Activated CD4-positive, alpha-beta memory T cell treated with anti-CD3 and anti-CD28 coated beads for 36 hours (primary cell): ENCODE results near the gene R3HDM4. TPM values are rescaled to one million over a fixed set of nuclear protein-coding genes. Genes with fewer than 3 reads are reported as not detected.
"Not testable (repeated sequence)": the region's sequence is repeated elsewhere in the genome, so short reads cannot be mapped to it uniquely, and the experiment has no call there.

Source experiments
- CTCF ChIA-PET: fragments of 350-600 bp; sonication (Branson Sonifier 250); formaldehyde crosslinking; loops from one replicate; lab custom pipeline; 2021; ENCODE audit warnings: antibody characterized with exemption, inconsistent platforms; lab: Charles Lee
- POLR2A ChIA-PET: fragments of 350-600 bp; sonication (Branson Sonifier 250); formaldehyde crosslinking; loops from one replicate; lab custom pipeline; 2021; ENCODE audit warnings: antibody characterized with exemption; lab: Charles Lee
- DNase-seq: peaks from one replicate; pipeline ENCODE4 v3.0.0-alpha.2; 2020
- H3K27ac Mint-ChIP-seq: one replicate; pipeline ENCODE4 v1.8.0; 2021; ENCODE audit warnings: mixed read lengths
- H3K27me3 Mint-ChIP-seq: one replicate; pipeline ENCODE4 v1.8.0; 2021; ENCODE audit warnings: mixed read lengths
- H3K36me3 Mint-ChIP-seq: one replicate; pipeline ENCODE4 v1.8.0; 2021; ENCODE audit warnings: mixed read lengths
- H3K4me1 Mint-ChIP-seq: one replicate; pipeline ENCODE4 v1.8.0; 2021; ENCODE audit warnings: low read depth, mixed read lengths
- H3K4me3 Mint-ChIP-seq: one replicate; pipeline ENCODE4 v1.8.0; 2021; ENCODE audit warnings: mild to moderate bottlenecking, mixed read lengths
- H3K9me3 Mint-ChIP-seq: one replicate; pipeline ENCODE4 v1.8.0; 2021; ENCODE audit warnings: mixed read lengths
- intact Hi-C: fragments of 100-400 bp; cut with micrococcal nuclease; formaldehyde crosslinking; loops from one replicate; pipeline ENCODE4 v1.15.1; 2023
- total RNA-seq, 2 experiments: library from RNA; stranded (reverse); gene quantifications; one replicate each; pipeline ENCODE4 v1.2.3, GENCODE V29; 2021

Gene R3HDM4
- total RNA-seq, 2 experiments from 2014 or later, result 80.4 to 81.4 TPM

DNA sequence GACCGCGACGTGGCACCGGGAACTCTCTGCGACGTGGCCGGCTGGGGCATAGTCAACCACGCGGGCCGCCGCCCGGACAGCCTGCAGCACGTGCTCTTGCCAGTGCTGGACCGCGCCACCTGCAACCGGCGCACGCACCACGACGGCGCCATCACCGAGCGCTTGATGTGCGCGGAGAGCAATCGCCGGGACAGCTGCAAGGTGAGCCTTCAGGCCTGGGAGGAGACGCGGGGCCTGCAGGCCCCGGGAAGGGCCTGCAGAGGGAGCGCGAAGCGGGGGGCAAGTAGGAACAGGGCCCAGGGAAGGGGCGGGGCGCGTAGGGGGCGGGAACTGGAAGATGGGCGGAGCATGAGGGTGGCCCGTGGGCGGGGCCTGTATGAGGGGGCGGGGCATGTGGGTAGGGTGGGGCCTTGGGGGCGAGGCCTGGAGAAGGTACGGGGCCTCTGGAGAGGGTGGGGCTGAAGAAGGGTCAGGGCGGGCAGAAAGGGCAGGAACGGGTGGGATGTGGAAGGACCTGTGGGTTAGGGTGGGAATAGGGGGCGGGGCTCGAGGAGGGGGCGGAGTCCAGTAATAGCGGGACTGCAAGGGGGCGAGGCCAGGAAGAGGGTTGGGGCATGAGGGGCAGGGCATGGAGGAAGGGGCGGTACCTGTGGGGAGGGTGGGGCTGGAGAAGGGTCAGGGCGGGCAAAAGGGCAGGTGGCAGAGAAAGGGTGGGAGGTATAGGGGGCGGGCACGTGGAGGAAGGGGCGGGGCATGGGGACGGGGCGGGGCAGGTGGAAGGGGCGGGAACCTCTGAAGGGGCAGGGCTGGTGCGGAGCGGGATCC, 51.1 kb downstream of the R3HDM4 start:
- intact Hi-C loops, result loop anchor here (1.0 to 5.0 kb wide), 4 partner anchors 58 to 120 kb away; partner anchors contain the start of genes PTBP1 and WDR18
- H3K27me3 Mint-ChIP-seq, result peaks cover 8% of the 10 kb centered on the region
- no peak overlapping the region for H3K27ac Mint-ChIP-seq
- H3K36me3 Mint-ChIP-seq, result no peaks in the 10 kb centered on the region
- H3K4me3 Mint-ChIP-seq, result no peak overlapping the region
- H3K4me1 Mint-ChIP-seq, result peaks cover 14% of the 10 kb centered on the region
- no peaks in the 10 kb centered on the region for H3K9me3 Mint-ChIP-seq
- ChIA-PET POLR2A (no interaction called here), CTCF (interaction anchor here (3.4 kb wide), 1 partner anchor 58 kb away, joined by 33 read pairs; no protein-coding TSS in a partner anchor)
- peak; percentile 84 for DNase-seq

- CTCF ChIA-PET, result interaction anchor here (1.4 kb wide), 1 partner anchor 122 kb away, joined by 4 read pairs; the partner anchor contains the start of gene WDR18
- POLR2A ChIA-PET, result no interaction called here
- peaks cover 8% of the 10 kb centered on the region for H3K27me3 Mint-ChIP-seq
- no peak overlapping the region for H3K27ac Mint-ChIP-seq
- DNase-seq, result no peak
- H3K36me3 Mint-ChIP-seq, result no peaks in the 10 kb centered on the region
- peaks cover 14% of the 10 kb centered on the region for H3K4me1 Mint-ChIP-seq
- H3K9me3 Mint-ChIP-seq, result no peaks in the 10 kb centered on the region
- no peak overlapping the region for H3K4me3 Mint-ChIP-seq
- intact Hi-C loops, result loop anchor here (5.0 kb wide), 1 partner anchor 121 kb away; the partner anchor contains the start of gene WDR18
These were observed 51.8 kb downstream of the R3HDM4 start for GRCh38 chr19:861141-861755.

DNA sequence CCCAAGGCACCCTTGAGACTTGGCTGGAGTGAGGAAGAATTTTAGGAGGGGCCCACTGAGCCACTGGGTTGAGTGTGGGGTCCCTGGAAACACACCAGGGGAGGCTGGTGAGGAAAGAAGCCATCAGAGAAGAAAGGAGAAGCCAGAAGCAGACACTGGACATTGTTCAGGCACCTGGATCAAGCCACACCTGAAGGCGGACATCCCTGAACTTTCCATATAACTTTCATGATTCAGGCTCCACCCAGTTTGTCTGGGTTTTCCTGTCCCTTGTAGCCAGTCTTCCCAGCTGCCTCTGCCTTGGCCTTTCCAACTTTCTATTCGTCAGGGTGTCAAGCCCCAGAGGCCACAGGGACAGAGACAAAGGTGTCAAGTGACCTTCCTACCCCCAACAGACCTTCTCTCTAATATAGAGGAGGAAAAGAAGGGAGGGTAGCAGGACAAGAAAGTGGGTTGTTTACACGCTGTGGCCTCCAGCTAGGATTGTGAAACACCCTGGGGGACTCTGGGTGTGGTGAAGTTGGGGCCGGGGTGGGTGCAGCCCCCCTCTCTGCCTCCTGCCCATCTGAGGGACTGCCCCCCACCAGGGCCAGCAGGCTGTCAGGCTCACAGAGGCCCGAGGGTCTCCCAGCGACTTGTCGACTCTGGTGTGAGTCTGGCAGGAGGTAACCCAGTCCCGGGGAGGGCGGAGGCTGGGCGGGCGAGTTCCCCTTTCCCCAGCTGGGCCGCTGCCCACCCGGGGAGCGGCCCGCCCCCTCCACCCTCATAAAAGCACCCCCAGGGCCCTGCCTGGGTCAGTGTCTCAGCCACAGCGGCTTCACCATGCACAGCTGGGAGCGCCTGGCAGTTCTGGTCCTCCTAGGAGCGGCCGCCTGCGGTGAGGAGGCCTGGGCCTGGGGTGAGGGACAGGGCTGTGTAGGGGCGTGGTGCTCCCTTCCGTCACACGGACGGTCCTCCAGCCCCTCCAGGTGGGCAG, 53.9 kb downstream of the R3HDM4 start, which contains the start of gene CFD:
Gene CFD (plus strand): TSS at position 797 of the 976 bp plus-strand sequence. CDS start 26 bp downstream, at position 823.
- DNase-seq, result no peak
- ChIA-PET POLR2A (no interaction called here), CTCF (interaction anchor here (0.6 to 2.0 kb wide), 6 partner anchors 62 to 160 kb away, joined by 3 to 10 read pairs (median 4); partner anchors contain the start of gene WDR18)
- intact Hi-C loops, result no loop called here
- Mint-ChIP-seq H3K27ac (no peak within 1 kb of the TSS), H3K4me1 (peaks cover 14% of the 10 kb centered on the region), H3K36me3 (no peaks in the 10 kb centered on the region), H3K27me3 (peaks cover 8% of the 10 kb centered on the region), H3K4me3 (no peak within 1 kb of the TSS), H3K9me3 (no peaks in the 10 kb centered on the region)

- Mint-ChIP-seq H3K27ac (no peak overlapping the region), H3K27me3 (peaks cover 8% of the 10 kb centered on the region), H3K4me3 (no peak overlapping the region), H3K9me3 (no peaks in the 10 kb centered on the region), H3K4me1 (peaks cover 8% of the 10 kb centered on the region), H3K36me3 (no peaks in the 10 kb centered on the region)
- no peak for DNase-seq
- POLR2A ChIA-PET, result no interaction called here
- intact Hi-C loops, result no loop called here
- CTCF ChIA-PET, result interaction anchor here (0.6 to 2.0 kb wide), 3 partner anchors 89 to 159 kb away, joined by 3 to 10 read pairs (median 5); partner anchors contain the start of gene WDR18
These were observed 54.7 kb downstream of the R3HDM4 start for GRCh38 chr19:858284-858683.

GRCh38 chr19:855566-856120, 57.4 kb downstream of the R3HDM4 start:
- peaks cover 15% of the 10 kb centered on the region for H3K27me3 Mint-ChIP-seq
- CTCF ChIA-PET, result interaction anchor here (1.0 to 2.3 kb wide), 6 partner anchors 8 to 147 kb away, joined by 3 to 11 read pairs (median 4); partner anchors contain the start of genes MED16, RNU6-9 and WDR18
- intact Hi-C loops, result no loop called here
- no peak for DNase-seq
- H3K4me3 Mint-ChIP-seq, result no peak overlapping the region
- no peaks in the 10 kb centered on the region for H3K9me3 Mint-ChIP-seq
- H3K4me1 Mint-ChIP-seq, result no peaks in the 10 kb centered on the region
- POLR2A ChIA-PET, result no interaction called here
- no peak overlapping the region for H3K27ac Mint-ChIP-seq
- no peaks in the 10 kb centered on the region for H3K36me3 Mint-ChIP-seq

DNA sequence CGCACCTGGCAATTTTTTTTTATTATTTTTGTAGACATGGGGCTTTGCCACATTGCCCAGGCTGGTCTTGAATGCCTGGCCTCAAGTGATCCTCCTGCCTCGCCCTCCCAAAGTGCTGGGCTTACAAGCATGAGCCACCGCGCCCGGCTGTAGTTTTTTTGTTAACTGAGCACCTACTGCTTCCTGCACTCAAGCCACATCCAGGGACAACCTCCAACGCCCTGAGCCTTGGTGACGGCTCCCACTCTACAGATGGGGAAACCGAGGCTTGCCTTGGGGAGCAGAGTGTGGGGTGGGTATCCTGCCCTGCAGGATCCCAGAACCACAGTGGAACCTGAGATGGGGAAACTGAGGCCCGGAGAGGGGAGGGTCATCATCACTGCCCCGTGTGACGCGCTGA, 57.9 kb downstream of the R3HDM4 start:
- ChIA-PET POLR2A (no interaction called here), CTCF (interaction anchor here (0.6 to 1.6 kb wide), 3 partner anchors 24 to 134 kb away, joined by 3 to 5 read pairs (median 3); partner anchors contain the start of gene WDR18)
- intact Hi-C loops, result no loop called here

GRCh38 chr19:854549-854948, 58.5 kb downstream of the R3HDM4 start:
- POLR2A ChIA-PET, result no interaction called here
- DNase-seq, result no peak
- CTCF ChIA-PET, result interaction anchor here (0.6 to 1.1 kb wide), 4 partner anchors 9 to 425 kb away, joined by 3 to 5 read pairs (median 3); no protein-coding TSS in a partner anchor
- peaks cover 16% of the 10 kb centered on the region for H3K27me3 Mint-ChIP-seq
- H3K4me3 Mint-ChIP-seq, result no peak overlapping the region
- H3K4me1 Mint-ChIP-seq, result no peaks in the 10 kb centered on the region
- H3K27ac Mint-ChIP-seq, result no peak overlapping the region
- H3K9me3 Mint-ChIP-seq, result no peaks in the 10 kb centered on the region
- intact Hi-C loops, result no loop called here
- no peaks in the 10 kb centered on the region for H3K36me3 Mint-ChIP-seq

More for the DNA sequence above, 57.9 kb downstream of the R3HDM4 start:
- DNase-seq, result no peak
- Mint-ChIP-seq H3K9me3 (no peaks in the 10 kb centered on the region), H3K36me3 (no peaks in the 10 kb centered on the region), H3K4me1 (no peaks in the 10 kb centered on the region), H3K27ac (no peak overlapping the region), H3K4me3 (no peak overlapping the region), H3K27me3 (peaks cover 18% of the 10 kb centered on the region)

- intact Hi-C loops, POLR2A ChIA-PET, DNase-seq, H3K4me1 Mint-ChIP-seq, H3K27ac Mint-ChIP-seq, H3K9me3 Mint-ChIP-seq, H3K4me3 Mint-ChIP-seq, H3K36me3 Mint-ChIP-seq: not testable (repeated sequence)
- CTCF ChIA-PET, result interaction anchor here (1.1 kb wide), 1 partner anchor 9 kb away, joined by 5 read pairs; no protein-coding TSS in a partner anchor
- peaks cover 14% of the 10 kb centered on the region for H3K27me3 Mint-ChIP-seq
These were observed 59.3 kb downstream of the R3HDM4 start for GRCh38 chr19:853614-854220.

- no peak overlapping the region for H3K4me3 Mint-ChIP-seq
- no peaks in the 10 kb centered on the region for H3K36me3 Mint-ChIP-seq
- DNase-seq, result no peak
- ChIA-PET POLR2A (no interaction called here), CTCF (no interaction called here)
- peaks cover 15% of the 10 kb centered on the region for H3K27me3 Mint-ChIP-seq
- H3K4me1 Mint-ChIP-seq, result no peaks in the 10 kb centered on the region
- no peak overlapping the region for H3K27ac Mint-ChIP-seq
- intact Hi-C loops, result no loop called here
- H3K9me3 Mint-ChIP-seq, result no peaks in the 10 kb centered on the region
These were observed 59.9 kb downstream of the R3HDM4 start for GRCh38 chr19:853014-853585.

GRCh38 chr19:852136-853013, 60.6 kb downstream of the R3HDM4 start, which contains the start of gene ELANE:
Gene ELANE (plus strand): TSS chr19:852303. CDS start chr19:852329, 26 bp downstream.
- DNase-seq, result no peak
- ChIA-PET CTCF (no interaction called here), POLR2A (no interaction called here)
- intact Hi-C loops, result no loop called here
- Mint-ChIP-seq H3K4me1 (no peaks in the 10 kb centered on the region), H3K9me3 (no peaks in the 10 kb centered on the region), H3K4me3 (no peak within 1 kb of the TSS), H3K36me3 (no peaks in the 10 kb centered on the region), H3K27me3 (peaks cover 18% of the 10 kb centered on the region), H3K27ac (no peak within 1 kb of the TSS)
